HepG2 (cell line): Measurements from ENCODE around the gene GPS2. TPM values are rescaled to one million over a fixed set of nuclear protein-coding genes. Genes with fewer than 3 reads are reported as not detected.
A peak's percentile ranks its signal among the peaks of the same experiment; 100 is the strongest.

Experiments
- ATAC-seq: fragments of 200-7000 bp; cut with Tn5 transposase; 3 replicates; pipeline ENCODE4 v1.9.1; 2020; ENCODE audit warnings: mild to moderate bottlenecking, moderate library complexity
- BruUV-seq: library from RNA; stranded (reverse); fragments of 400-500 nt; replicated peaks from 2 replicates; lab custom pipeline; 2021; lab: Mats Ljungman, UMichigan
- CTCF ChIA-PET: fragments of 300-600 bp; formaldehyde crosslinking; extraction: SDS; loops from one replicate; lab custom pipeline; 2021; ENCODE audit warnings: low total read pairs, inconsistent platforms, low intra/inter-chr PET ratio; lab: Yijun Ruan, JAX
- POLR2A ChIA-PET: fragments of 350-600 bp; sonication (Branson Sonifier 250); formaldehyde crosslinking; loops from one replicate; lab custom pipeline; 2020; ENCODE audit warnings: antibody characterized with exemption, inconsistent platforms; lab: Yijun Ruan, JAX
- DNase-seq: peaks from one replicate; pipeline ENCODE4 v3.0.0-alpha.2; 2015; ENCODE audit warnings: low spot score
- FAIRE-seq: peaks from 3 replicates; lab custom pipeline; 2011; peaks lifted over from hg19 to GRCh38; lab: Jason Lieb, UNC
- H2AFZ ChIP-seq: one replicate; pipeline ENCODE4 v1.6.1; 2011; ENCODE audit warnings: low read length, inconsistent platforms
- H3K27ac ChIP-seq: fragments of 300-600 bp; 3 replicates; pipeline ENCODE4 v1.8.0; 2011; ENCODE audit warnings: mixed run types, mild to moderate bottlenecking, mixed read lengths, low read length, inconsistent platforms; ENCODE audit not compliant: insufficient read depth; ENCODE audit errors: extremely low read length
- H3K27me3 ChIP-seq, 2 experiments: fragments of 200-600 bp in 1 of 2; 2 replicates in 1 of 2; 3 replicates in 1 of 2; pipeline versions ENCODE4 v1.6.0 to v1.8.0; 2011; ENCODE audit warnings: low read length in 2 of 2, mild to moderate bottlenecking in 2 of 2, moderate library complexity in 2 of 2, inconsistent platforms in 1 of 2; ENCODE audit not compliant: insufficient read depth in 2 of 2, control insufficient read depth in 1 of 2
- H3K36me3 ChIP-seq, 2 experiments: fragments of 200-600 bp in 1 of 2; replicated peaks in 1 of 2; 2 replicates in 1 of 2; 3 replicates in 1 of 2; pipeline versions ENCODE4 v1.5.1 to v1.8.0; 2011; ENCODE audit warnings: low read length in 2 of 2, inconsistent platforms in 1 of 2; ENCODE audit not compliant: insufficient read depth in 2 of 2, control insufficient read depth in 1 of 2
- H3K4me1 ChIP-seq: 2 replicates; pipeline ENCODE4 v1.5.1; 2012; ENCODE audit warnings: low read length, inconsistent platforms; ENCODE audit not compliant: insufficient read depth
- H3K4me2 ChIP-seq: 2 replicates; pipeline ENCODE4 v1.6.0; 2011; ENCODE audit warnings: low read depth, low read length, inconsistent platforms
- H3K4me3 ChIP-seq, 3 experiments: fragments of 200-600 bp in 1 of 3; sonication (generic), shearing (Covaris generic) in 1 of 3; replicated peaks in 1 of 3; 2 replicates each; pipeline ENCODE4 v1.5.1; 2011 to 2016; ENCODE audit warnings: low read length in 3 of 3, inconsistent platforms in 2 of 3, low read depth in 2 of 3, mild to moderate bottlenecking in 2 of 3, control low read depth in 1 of 3, mixed read lengths in 1 of 3; ENCODE audit not compliant: insufficient read depth in 1 of 3
- H3K79me2 ChIP-seq: one replicate; pipeline ENCODE4 v1.6.1; 2011; ENCODE audit warnings: low read length, inconsistent platforms; ENCODE audit not compliant: insufficient read depth
- H3K9ac ChIP-seq: 2 replicates; pipeline ENCODE4 v1.6.0; 2011; ENCODE audit warnings: mild to moderate bottlenecking, low read depth, low read length, inconsistent platforms; ENCODE audit not compliant: insufficient read depth
- H3K9me3 ChIP-seq: 2 replicates; pipeline ENCODE4 v1.5.1; 2012; ENCODE audit warnings: mild to moderate bottlenecking, low read length
- H4K20me1 ChIP-seq: 2 replicates; pipeline ENCODE4 v1.6.0; 2011; ENCODE audit warnings: inconsistent platforms, mild to moderate bottlenecking, low read length, moderate library complexity; ENCODE audit not compliant: insufficient read depth
- ATF7 ChIP-seq, 2 experiments: fragments of 450-650 bp in 1 of 2; sonication (generic) in 1 of 2; formaldehyde crosslinking in 1 of 2; IDR thresholded peaks; 2 replicates each; pipeline versions ENCODE4 v1.4.0 to v1.6.1; 2016 to 2020; ENCODE audit warnings: antibody characterized with exemption in 1 of 2, mild to moderate bottlenecking in 1 of 2, missing genetic modification reagents in 1 of 2
- KDM4B ChIP-seq: sonication (generic); formaldehyde crosslinking; IDR thresholded peaks from 2 replicates; pipeline ENCODE4 v1.4.0; 2020; ENCODE audit warnings: missing genetic modification reagents
- MATR3 ChIP-seq: sonication (generic); formaldehyde crosslinking; IDR thresholded peaks from 2 replicates; pipeline ENCODE4 v1.4.0; 2020; ENCODE audit warnings: missing genetic modification reagents
- PAX8 ChIP-seq: sonication (generic); formaldehyde crosslinking; IDR thresholded peaks from 2 replicates; pipeline ENCODE4 v1.8.0; 2022; ENCODE audit warnings: mild to moderate bottlenecking, missing genetic modification reagents, borderline replicate concordance
- PAXIP1 ChIP-seq: sonication (generic); formaldehyde crosslinking; conservative IDR thresholded peaks from 2 replicates; pipeline ENCODE4 v1.4.0; 2020; ENCODE audit warnings: mild to moderate bottlenecking, missing genetic modification reagents, moderate library complexity
- PCBP2 ChIP-seq: fragments of 200-400 bp; formaldehyde crosslinking; optimal IDR thresholded peaks from 2 replicates; pipeline ENCODE3; 2018; ENCODE audit warnings: low read length, low read depth; ENCODE audit not compliant: poor library complexity, severe bottlenecking
- PPARG ChIP-seq: conservative IDR thresholded peaks from 2 replicates; pipeline ENCODE4 v1.6.1; 2016; ENCODE audit warnings: missing biosample characterization, missing genetic modification reagents
- SRSF1 ChIP-seq: fragments of 200-400 bp; formaldehyde crosslinking; optimal IDR thresholded peaks from 2 replicates; pipeline ENCODE3; 2017; ENCODE audit warnings: mild to moderate bottlenecking, low read depth, low read length, moderate library complexity
- ZNF775 ChIP-seq: sonication (generic); formaldehyde crosslinking; IDR thresholded peaks from 2 replicates; pipeline ENCODE4 v1.4.0; 2020; ENCODE audit warnings: missing genetic modification reagents, mild to moderate bottlenecking, moderate library complexity, borderline replicate concordance
- WGBS: methylation state at CpG from one replicate; pipeline ENCODE4 v1.1.6; 2017; ENCODE audit warnings: low lambda C conversion rate; 5-methylcytosine and 5-hydroxymethylcytosine counted together
- in situ Hi-C: cut with HindIII; loops from 2 replicates; pipeline ENCODE4 v1.10.0; 2017; ENCODE audit warnings: low pct_unique_long_range_greater_than_20kb; ENCODE audit not compliant: extremely low pct_ligation_motif_present
- intact Hi-C: fragments of 100-400 bp; cut with micrococcal nuclease; formaldehyde crosslinking; loops from one replicate; pipeline ENCODE4 v1.10.0; 2022; ENCODE audit not compliant: unreplicated experiment
- polyA plus RNA-seq, 8 experiments: library from polyadenylated mRNA; depleted of rRNA in 3 of 8; stranded (reverse) in 7 of 8; unstranded in 1 of 8; fragments of >200 nt; fragmentation: Illumina TruSeq in 4 of 8; extraction: Trizol in 4 of 8; gene quantifications; 2 replicates each; pipeline versions ENCODE4 v1.2.1 to v1.2.3, GENCODE V29; 2011 to 2016; ENCODE audit warnings: low read depth in 4 of 8, missing spikeins in 1 of 8, mixed read lengths in 1 of 8; ENCODE audit not compliant: insufficient read depth in 1 of 8
- total RNA-seq, 5 experiments: library from RNA; depleted of rRNA; stranded (reverse); fragments of >200 nt; fragmentation: Illumina TruSeq; extraction: Trizol; gene quantifications; 2 replicates each; pipeline ENCODE4 v1.2.3, GENCODE V29; 2016; ENCODE audit warnings: low read depth in 1 of 5
- TF ChIP-seq, protein P1 (sequence below): sonication (generic); formaldehyde crosslinking; IDR thresholded peaks from 2 replicates; pipeline ENCODE4 v1.4.0; 2020; ENCODE audit warnings: missing genetic modification reagents, borderline replicate concordance
- TF ChIP-seq, protein P2 (sequence below): sonication (generic); formaldehyde crosslinking; IDR thresholded peaks from 2 replicates; pipeline ENCODE4 v1.5.0; 2020; ENCODE audit warnings: mild to moderate bottlenecking, missing genetic modification reagents, moderate library complexity
- TF ChIP-seq, protein P3 (sequence below): IDR thresholded peaks from 2 replicates; pipeline ENCODE4 v1.6.1; 2016

The GPS2 gene
- total and polyA plus RNA-seq, 2 of the 13 experiments (the other 11 are each of a cell fraction or from before 2014, with no cell fraction given): 58.0 to 59.4 TPM

GRCh38 chr17:7356072-7356549 is 41.0 kb upstream of the GPS2 start:
- in situ Hi-C loops (loop anchor here (5.0 kb wide), 1 partner anchor 81 kb away; the partner anchor contains the start of genes FGF11 and TMEM102), intact Hi-C loops (loop anchor here (5.0 to 10.0 kb wide), 4 partner anchors 46 to 209 kb away; partner anchors contain the start of genes POLR2A, SENP3, SLC35G6 and TMEM256)
- no peak overlapping the region for H3K27ac ChIP-seq
- peak; percentile 51 for ATAC-seq
- peak; percentile 71 for FAIRE-seq
- no peak for DNase-seq
- no peak overlapping the region; the same call in 1 of the 2 replicates for H3K4me2 ChIP-seq
- H2AFZ ChIP-seq: no peak overlapping the region
- H3K4me1 ChIP-seq: peaks cover 26% of the 10 kb centered on the region
- ChIA-PET CTCF (interaction anchor here (0.7 to 2.0 kb wide), 4 partner anchors 44 to 204 kb away, joined by 3 to 11 read pairs (median 4); partner anchors contain the start of gene CHRNB1), POLR2A (interaction anchor here (0.9 to 7.0 kb wide), 7 partner anchors 27 to 228 kb away, joined by 3 to 44 read pairs (median 4); partner anchors contain the start of genes CHRNB1, MPDU1, NEURL4 and POLR2A)
- H4K20me1 ChIP-seq: no peaks in the 10 kb centered on the region
- 13% methylated on average over 7 of the region's 12 CpGs for WGBS
- no peaks in the 10 kb centered on the region for H3K79me2 ChIP-seq
- BruUV-seq: no TSS peak
- no peaks in the 10 kb centered on the region for H3K36me3 ChIP-seq
- no peaks in the 10 kb centered on the region for H3K9me3 ChIP-seq
- no peak overlapping the region for H3K4me3 ChIP-seq
- H3K27me3 ChIP-seq: peaks cover 0 to 11% of the 10 kb centered on the region in 2 experiments; a peak in 2 of 5 replicates
- H3K9ac ChIP-seq: no peak overlapping the region
- TF ChIP-seq KDM4B (CRISPR knock-in tag): 0 out of 2 replicates have a peak, but pooled peaks have one; percentile 52
- no peak for TF ChIP-seq SRSF1
- no peak for TF ChIP-seq PAX8 (CRISPR knock-in tag)
- no peak for TF ChIP-seq PPARG
- TF ChIP-seq, protein P1, sequence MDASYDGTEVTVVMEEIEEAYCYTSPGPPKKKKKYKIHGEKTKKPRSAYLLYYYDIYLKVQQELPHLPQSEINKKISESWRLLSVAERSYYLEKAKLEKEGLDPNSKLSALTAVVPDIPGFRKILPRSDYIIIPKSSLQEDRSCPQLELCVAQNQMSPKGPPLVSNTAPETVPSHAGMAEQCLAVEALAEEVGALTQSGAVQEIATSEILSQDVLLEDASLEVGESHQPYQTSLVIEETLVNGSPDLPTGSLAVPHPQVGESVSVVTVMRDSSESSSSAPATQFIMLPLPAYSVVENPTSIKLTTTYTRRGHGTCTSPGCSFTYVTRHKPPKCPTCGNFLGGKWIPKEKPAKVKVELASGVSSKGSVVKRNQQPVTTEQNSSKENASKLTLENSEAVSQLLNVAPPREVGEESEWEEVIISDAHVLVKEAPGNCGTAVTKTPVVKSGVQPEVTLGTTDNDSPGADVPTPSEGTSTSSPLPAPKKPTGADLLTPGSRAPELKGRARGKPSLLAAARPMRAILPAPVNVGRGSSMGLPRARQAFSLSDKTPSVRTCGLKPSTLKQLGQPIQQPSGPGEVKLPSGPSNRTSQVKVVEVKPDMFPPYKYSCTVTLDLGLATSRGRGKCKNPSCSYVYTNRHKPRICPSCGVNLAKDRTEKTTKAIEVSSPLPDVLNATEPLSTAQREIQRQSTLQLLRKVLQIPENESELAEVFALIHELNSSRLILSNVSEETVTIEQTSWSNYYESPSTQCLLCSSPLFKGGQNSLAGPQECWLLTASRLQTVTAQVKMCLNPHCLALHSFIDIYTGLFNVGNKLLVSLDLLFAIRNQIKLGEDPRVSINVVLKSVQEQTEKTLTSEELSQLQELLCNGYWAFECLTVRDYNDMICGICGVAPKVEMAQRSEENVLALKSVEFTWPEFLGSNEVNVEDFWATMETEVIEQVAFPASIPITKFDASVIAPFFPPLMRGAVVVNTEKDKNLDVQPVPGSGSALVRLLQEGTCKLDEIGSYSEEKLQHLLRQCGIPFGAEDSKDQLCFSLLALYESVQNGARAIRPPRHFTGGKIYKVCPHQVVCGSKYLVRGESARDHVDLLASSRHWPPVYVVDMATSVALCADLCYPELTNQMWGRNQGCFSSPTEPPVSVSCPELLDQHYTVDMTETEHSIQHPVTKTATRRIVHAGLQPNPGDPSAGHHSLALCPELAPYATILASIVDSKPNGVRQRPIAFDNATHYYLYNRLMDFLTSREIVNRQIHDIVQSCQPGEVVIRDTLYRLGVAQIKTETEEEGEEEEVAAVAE (CRISPR knock-in tag): no peak
- no peak for TF ChIP-seq PCBP2
- no peak for TF ChIP-seq ZNF775 (CRISPR knock-in tag)
- TF ChIP-seq MATR3 (CRISPR knock-in tag): no peak
- TF ChIP-seq PAXIP1: no peak
- TF ChIP-seq, protein P2, sequence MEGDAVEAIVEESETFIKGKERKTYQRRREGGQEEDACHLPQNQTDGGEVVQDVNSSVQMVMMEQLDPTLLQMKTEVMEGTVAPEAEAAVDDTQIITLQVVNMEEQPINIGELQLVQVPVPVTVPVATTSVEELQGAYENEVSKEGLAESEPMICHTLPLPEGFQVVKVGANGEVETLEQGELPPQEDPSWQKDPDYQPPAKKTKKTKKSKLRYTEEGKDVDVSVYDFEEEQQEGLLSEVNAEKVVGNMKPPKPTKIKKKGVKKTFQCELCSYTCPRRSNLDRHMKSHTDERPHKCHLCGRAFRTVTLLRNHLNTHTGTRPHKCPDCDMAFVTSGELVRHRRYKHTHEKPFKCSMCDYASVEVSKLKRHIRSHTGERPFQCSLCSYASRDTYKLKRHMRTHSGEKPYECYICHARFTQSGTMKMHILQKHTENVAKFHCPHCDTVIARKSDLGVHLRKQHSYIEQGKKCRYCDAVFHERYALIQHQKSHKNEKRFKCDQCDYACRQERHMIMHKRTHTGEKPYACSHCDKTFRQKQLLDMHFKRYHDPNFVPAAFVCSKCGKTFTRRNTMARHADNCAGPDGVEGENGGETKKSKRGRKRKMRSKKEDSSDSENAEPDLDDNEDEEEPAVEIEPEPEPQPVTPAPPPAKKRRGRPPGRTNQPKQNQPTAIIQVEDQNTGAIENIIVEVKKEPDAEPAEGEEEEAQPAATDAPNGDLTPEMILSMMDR (CRISPR knock-in tag): peak; percentile 99
- TF ChIP-seq, protein P3, sequence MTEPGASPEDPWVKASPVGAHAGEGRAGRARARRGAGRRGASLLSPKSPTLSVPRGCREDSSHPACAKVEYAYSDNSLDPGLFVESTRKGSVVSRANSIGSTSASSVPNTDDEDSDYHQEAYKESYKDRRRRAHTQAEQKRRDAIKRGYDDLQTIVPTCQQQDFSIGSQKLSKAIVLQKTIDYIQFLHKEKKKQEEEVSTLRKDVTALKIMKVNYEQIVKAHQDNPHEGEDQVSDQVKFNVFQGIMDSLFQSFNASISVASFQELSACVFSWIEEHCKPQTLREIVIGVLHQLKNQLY (CRISPR knock-in tag): no peak
- no peak for TF ChIP-seq ATF7 (IDR thresholded peaks at IDR 0.05)
- no peak for TF ChIP-seq ATF7 (CRISPR knock-in tag; IDR thresholded peaks at IDR 0.05)
